Fibroblast of peridontal ligament (primary cell): ENCODE data around the gene GAB2.
A peak's percentile ranks its signal among the peaks of the same experiment; 100 is the strongest.
"Not testable (repeated sequence)": the region's sequence is repeated elsewhere in the genome, so short reads cannot be mapped to it uniquely, and the experiment has no call there.

Experiments used
- DNase-seq: peaks from one replicate; pipeline ENCODE4 v3.0.0-alpha.2; 2010; ENCODE audit errors: extremely low read depth

The GAB2 gene

DNA sequence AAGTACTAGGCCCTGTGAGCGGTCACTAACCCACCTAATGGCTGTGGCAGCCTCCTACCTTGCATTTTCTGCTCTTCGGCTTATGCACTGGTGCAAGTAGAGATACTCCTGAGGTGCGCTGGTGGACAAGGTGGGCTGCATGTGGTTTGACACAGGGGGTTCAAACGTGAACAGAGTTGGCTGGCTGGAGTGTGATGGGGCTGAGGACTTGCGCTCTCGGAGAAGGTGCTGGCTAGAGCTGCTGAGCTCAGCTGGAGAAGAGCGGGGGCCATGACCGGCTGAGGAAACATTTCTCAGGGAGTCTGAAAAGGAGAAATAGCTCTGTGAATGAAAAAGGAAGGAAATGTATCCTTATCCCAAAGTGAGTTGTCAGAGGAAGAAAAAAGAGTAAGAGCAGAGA, 167.5 kb downstream of the GAB2 start:
- no peak for DNase-seq

DNA sequence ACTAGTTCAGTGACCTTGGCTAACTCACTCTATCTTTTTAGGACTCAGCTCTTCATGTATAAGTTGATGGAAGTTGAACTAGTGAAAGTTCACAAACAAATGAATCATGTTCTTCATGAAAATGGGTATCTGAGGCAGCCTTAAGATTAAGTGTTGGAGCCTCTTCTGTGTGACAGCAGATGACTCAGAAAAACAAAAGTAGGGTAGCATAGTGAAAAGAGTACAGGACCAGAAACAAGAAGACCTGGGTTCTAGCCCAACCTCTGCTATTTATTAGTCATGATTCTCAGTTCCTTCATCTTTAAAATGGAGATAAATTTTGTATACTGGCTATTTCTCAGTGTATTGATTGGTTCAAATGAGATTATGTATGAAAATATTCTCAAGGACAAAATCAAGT, 168.7 kb downstream of the GAB2 start:
- DNase-seq = no peak

DNA sequence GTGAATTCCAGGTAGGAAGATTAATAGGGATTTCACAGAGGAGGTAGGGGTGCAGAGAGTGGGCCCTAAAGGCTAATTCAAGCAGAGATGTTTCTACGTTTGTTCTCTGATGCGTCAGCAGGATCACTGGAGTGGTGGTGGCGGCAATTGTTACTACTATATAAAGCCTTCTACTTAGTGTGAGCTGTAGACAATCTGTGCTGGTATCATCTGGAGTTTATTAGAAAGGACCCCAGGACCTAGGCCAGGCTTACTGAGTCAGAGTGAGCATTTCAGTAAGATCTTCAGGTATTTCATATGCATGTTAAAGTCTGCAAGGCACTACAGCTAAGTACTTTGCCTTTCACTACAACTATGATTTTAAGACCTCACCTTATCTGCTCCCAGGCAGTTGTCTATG, 169.4 kb downstream of the GAB2 start:
- peak; percentile 33 for DNase-seq

DNA sequence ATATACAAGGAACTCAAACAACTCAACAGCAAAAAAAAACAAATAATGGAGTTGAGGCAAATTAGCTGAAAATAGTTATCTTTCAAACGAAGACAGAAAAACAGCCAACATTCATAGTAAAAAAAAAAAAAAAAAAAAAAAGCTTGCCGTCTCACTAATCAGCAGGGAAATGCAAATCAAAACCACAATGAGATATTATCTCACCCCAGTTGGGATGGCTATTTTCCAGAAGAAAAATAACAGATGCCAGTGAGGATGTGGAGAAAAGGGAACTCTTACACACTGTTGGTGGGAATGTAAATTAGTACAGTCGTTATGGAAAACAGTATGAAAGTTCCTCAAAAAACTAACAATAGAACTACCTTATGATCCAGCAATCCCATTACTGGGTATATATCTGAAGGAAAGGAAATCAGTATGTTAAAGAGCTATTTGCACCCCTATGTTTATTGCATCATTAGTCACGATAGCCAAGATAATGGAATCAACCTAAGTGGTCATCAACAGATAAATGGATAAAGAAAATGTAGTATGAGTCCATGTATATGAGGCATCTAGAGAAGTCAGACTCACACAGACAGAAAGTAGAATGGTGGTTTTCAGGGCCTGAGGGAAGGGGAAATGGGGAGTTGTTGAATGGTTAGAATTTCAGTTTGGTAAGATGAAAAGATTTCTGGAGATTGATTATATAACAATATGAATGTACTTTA, 172.9 kb downstream of the GAB2 start:
- peak; percentile 55 for DNase-seq

DNA sequence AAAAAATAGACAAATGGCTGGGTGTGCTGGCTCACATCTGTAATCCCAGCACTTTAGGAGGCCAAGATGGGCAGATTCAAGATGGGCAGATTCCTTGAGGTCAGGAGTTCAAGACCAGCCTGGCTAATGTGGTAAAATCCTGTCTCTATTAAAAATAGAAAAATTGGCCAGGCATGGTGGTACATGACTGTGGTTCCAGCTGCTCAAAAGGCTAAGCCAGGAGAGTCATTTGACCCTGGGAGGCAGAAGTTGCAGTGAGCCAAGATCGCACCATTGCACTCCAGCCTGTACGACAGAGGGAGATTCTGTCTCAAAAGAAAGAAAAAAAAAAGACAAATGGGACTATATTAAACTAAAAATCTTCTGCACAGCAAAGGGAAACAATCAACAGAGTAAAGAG, 173.5 kb downstream of the GAB2 start:
- DNase-seq = peak; percentile 32

DNA sequence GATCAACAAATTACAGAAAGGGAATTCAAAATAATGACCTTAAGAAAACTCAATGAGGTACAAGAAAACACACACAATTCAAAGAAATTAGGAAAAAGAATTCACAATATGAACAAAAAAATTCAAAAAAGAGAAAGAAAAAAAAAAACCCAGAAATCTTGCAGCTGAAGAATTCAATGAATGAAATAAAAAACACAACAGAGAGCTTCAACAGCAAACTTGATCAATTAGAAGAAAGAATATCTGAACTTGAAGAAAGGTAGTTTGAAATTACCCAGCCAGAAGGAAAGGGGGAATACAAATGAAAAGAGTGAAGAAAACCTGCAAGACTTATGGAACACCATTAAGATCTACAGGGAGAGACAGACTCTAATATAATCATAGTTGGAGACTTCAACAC, 176.1 kb downstream of the GAB2 start:
- no peak for DNase-seq

DNA sequence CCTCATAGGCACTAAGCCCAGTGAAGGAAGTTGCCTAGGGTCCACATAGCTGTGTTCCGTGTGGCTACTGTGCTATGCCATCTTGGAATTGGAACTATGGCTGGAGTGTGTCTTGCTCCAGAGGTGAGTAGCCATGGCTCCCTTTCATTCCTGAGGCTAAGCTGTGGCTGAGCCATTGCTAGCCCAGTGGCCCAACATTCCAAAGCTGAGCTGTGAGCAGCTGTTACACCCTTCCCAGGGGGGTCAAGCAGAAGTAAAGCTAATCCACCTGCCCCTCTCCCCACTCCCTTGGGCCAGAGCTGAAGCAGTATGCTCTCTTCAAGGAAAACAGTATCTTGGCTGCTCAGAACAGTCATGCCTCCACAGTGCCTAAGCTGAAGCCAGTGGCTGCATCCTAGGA, 177.8 kb downstream of the GAB2 start:
- DNase-seq = no peak

DNA sequence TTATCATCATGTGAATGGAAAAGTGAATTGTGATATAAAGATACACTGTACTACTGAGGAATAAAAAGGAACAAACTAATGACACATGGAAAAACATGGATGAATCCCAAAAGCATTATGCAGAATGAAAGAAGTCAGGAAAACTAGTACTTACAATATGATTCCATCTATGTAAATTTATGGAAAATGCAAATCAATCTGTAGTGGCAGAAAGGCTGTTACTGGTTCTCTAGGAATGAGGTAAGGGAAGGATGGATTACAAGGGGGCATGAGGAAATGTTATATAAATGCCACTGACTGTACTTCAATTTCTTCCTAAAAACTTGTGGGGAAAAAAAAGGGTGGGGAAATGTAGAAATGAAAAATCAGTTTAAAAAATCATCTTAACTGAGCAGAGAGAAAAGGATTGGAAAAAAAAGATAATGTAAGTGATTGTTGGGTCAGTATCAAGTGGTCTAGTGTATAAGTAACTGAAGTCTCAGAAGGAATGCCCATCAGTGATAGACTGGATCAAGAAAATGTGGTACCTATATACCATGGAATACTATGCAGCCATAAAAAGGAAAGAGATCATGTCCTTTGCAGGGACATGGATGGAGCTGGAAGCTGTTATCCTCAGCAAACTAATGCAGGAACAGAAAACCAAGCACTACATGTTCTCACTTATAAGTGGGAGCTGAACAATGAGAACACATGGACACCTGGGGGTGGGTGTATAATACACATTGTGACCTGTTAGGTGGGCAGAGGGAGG, 180.2 kb downstream of the GAB2 start:
- DNase-seq = no peak

DNA sequence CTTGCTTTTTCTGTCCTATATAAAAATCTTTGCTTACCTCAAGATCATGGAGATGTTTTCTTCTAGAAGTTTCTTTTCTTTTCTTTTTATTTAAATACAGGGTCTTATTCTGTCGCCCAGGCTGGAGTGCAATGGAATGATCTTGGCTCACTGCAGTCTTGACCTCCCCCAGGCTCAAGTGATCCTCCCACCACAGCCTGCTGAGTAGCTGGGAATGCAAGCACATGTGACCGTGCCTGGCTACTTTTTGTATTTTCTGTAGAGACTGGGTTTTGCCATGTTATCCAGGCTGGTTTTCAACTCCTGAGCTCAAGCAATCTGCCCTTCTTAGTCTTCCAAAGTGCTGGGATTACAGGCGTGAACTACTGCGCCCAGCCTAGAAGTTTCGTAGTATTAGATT, 183.6 kb downstream of the GAB2 start:
- DNase-seq = no peak

DNA sequence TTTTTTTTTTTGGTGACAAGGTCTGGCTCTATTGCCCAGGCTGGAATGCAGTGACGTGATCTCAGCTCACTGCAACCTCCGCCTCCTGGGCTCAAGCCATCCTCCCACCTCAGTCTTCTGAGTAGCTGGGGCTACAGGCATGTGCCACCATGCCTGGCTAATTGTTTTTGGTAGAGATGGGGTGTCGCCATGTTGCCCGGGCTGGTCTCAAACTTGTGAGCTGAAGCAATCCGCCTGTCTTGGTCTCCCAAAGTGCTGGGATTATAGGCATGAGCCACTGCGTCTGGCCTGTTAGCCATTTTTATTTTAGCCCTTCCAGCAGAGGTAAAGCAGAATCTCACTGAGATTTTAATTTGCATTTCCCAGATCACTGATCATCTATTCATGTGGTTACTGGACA, 184.6 kb downstream of the GAB2 start:
- not testable (repeated sequence) for DNase-seq

DNA sequence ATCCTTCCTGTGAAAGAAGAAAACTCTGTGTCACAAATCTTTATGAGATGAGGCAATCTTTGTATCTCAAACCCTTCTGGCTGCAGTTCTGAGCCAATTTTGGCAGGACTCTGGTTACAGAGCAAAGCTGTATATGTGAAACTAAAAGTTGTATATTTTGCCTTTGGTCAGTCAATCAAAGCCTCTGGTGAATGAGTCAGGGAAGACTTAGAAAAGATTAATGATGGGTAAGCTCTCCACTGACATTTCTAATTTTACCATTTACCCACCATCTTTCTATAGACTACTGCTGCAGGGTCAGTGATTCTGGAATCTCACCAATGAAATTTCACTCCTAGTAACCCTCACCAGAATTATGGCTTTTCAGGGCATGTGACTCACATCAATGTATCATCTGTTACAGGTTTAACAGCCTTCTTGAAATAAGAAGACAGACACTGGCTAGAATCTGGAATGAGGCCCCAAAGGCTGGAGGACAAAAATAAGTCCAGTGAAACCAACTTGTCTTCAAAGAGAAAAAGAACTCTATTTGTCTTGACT, 185.6 kb downstream of the GAB2 start:
- peak; percentile 87 for DNase-seq

DNA sequence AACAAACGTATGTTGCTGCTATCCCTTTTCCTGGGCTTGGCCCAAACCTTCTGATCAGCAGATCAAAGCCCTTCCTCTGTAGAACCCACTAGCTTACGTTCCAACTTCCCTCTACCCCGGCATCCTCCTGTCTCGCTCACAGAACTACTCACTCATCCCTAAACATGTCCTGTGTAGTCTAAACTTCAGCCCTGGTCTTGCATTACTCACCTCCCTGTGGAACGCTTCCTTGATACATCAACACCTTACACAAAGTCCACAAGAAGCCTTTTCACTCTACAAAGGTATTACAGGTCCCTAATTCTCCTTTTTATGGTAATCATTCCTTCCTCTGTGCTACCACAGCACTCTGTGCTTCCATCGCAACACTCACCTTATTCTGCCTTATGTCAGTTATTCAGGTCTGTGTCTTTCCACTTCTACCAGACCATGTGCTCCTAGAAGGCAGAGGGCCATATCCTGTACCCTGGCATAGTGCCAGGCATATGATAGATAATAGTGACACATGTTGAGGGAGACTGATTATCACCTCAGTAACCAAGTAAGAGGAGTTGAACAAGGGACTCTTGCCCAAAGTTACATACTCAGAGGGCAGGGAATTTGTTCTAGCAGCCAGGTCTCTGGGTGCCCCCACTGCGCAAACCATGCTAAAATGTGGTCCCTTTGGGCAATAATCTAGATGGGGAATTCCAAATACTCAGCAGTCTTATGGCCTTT, 187.3 kb downstream of the GAB2 start:
- DNase-seq = no peak

DNA sequence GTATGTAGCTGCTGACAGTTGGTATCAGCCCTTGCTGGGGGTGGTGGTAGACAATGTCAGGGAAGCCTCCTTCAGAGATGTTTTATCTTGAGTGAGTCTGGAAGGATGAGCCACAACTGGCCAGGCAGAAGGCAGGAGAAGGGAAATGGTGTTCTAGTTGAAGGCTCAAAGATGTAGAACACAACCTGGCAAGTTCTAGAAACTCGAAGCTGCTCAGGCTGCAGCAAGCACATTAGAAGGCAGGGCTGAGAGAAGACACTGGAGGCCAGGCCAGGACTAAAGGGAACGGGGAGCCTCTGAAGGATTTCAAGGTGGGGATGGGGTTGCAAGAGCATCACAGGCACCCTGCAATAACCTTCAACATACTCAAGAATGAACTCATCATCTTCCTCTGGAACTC, 188.5 kb downstream of the GAB2 start:
- DNase-seq = no peak

DNA sequence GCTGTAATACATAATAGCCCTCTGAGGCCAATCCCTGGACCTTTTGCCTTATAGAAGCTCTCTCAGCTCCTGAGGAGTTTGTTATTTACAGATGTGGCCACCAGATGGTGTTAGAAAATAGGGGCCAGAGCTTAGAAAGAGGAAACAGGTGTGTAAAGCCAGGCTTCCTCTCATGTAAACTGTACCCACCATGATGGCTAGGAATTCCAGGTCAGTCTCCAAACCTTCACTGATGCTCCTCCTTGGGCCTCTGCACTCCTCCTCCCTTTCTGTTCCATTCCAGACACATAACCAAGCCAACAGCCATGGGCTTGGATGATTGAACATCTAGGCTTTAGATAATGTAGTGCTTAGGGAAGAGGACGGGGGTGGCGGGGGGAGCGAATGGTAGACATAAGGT, 189.2 kb downstream of the GAB2 start:
- peak; percentile 65 for DNase-seq

DNA sequence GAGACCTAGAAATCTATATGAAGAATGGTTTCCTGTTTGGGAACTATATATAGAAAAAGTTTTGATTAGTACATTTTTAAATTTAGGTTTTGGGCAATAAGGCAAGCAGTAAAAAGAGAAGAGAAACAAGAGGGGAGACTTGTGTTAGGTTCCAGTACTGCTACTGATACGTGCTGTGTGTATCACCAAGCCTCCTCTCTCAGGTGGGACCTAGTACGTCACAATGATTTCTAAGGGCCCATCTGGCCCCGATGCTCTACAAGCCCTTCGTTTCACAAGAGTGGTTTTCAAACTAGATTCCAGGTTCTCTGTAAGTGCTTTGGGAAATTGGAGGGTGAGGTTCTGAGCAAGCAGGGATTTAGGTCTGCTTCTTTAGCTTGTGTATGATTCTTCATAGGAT, 189.7 kb downstream of the GAB2 start:
- no peak for DNase-seq

DNA sequence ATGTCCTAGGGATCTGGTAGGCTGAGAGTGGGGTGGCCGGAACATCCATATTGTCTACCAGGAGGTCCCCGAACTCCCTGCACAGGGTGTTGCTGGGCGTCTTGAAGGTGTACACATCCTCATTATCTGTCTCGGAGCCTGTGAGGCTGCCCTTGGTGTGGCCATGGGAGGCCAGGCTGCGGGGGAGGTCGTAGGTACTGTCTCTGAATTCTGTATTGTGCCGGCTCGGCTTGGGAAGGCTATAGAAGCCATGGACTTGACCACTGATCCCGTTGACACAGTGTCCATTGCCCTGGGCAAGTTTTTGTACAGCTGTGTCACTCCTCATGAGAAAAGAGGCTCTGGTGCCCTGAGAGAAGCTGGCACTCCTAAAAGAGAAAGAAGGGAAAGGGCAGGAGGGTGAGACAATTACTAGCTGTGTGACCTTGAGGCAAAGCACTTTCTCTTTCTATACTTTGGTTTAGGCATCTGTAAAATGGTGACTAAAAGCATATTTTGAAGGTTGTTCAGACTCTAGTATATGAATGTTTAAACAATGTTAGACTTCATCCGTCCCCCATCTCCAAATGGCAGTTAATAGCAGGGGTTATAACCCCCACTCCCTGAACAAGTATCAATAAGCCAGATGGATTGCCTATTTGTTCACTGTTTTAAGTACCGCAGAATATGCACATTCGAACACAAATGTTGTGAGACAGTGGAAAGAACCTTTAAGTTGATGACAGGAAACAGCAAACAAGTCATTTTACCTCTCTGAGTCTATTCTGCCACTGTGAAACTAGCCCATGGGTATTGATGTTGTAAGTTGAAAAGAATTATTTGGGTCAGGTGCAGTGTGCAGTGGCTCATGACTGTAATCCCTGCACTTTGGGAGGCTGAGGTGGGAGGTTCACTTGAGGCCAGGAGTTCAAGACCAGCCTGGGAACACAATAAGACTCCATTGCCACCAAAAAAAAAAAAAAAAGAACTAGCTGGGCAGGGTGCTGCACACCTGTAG, 190.6 kb downstream of the GAB2 start:
- no peak for DNase-seq

DNA sequence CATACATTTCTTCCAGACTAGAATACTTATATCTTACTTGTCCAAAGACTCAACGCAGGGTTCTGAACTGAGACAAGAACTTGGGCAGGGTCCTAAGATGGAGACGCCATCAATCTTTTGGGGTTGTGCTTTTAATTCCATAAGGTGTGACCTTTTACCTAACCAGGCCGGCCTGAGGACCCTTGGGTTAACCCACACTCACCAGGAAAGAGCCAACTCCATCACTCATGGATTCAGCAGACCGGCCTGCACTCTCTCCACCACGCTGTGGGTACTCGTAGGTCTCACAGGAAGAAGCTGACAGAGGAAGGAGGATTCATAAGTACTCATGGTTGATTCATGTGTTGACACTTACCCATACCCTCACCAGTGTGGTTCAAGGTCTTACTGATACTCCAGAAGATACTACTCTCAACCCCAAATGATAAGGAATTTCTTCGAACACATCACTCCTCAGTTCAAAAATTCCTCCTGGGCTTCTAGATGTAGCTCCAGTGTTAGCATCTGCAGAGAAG, 192.7 kb downstream of the GAB2 start:
- no peak for DNase-seq

DNA sequence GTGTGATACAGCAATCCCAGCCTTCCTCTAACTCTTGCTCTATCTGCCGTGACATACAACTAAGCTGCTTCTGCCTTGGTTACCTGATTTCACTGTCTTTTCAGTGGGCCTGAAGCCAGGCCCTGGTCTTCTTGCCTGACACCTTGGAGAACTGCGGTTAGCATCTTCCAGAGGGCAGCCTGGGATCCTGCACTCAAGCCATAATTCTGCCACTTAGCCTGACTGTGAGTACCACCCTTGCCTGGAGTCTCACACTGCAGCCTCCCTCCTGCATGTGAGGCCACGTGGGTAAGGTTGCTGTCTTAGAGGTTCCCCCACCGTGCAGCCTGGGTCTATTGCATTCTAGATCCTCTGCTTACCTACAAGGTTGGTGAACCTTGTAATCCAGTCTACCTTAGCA, 193.1 kb downstream of the GAB2 start:
- DNase-seq = no peak

DNA sequence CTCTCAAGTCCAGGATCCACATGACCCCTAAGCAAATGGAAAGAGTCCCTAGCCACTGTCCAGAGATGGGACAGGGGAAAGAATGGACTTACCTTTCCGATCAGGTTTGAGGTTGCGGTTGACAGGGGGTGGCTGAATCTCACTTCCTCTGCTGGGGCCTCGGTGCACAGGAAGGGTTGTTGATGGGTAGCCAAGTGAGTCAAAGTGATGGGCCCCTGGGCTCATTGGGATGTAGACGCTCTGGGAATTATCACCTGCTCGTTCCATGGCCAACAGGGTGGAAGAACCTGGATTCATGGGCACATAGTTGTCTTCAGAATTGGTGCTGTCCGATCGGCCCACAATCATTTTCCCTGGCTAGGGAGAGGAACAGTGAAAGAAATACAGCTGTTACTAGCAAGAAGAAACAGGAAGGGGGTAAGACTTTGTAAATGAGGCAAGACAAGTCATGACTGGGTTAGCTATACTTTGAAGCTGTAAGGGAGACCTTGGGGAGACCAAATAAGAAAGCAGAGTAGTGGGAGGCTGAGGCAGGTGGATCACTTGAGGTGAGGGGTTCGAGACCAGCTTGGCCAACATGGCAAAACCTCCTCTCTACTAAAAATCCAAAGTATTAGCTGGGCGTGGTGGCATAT, 194.2 kb downstream of the GAB2 start:
- no peak for DNase-seq

DNA sequence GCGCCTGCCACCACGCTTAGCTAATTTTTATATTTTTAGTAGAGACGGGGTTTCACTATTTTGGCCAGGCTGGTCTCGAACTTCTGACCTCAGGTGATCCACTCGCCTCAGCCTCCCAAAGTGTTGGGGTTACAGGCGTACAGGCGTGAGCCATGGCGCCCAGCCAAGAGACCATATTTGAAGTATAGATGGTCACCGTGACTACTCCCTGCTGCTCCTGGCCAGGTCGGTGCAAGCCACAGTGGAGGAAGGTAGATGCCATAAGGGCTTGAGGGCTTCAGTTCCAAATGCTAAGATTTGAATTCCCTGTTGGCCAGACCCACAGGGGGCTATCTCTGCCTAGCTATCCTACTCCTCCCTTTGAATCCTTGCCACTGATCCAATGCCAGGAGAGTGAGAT, 194.9 kb downstream of the GAB2 start:
- not testable (repeated sequence) for DNase-seq
